Mucosa of rectum (tissue), 2 donors: ENCODE data around the gene GOLGA6L24.
A peak's percentile ranks its signal among the peaks of the same experiment; 100 is the strongest.
"Not testable (repeated sequence)": the region's sequence is repeated elsewhere in the genome, so short reads cannot be mapped to it uniquely, and the experiment has no call there.

Experiments
- H3K27ac ChIP-seq, 2 donors: one replicate each; pipeline ENCODE4 v1.7.0; 2013; ENCODE audit warnings: inconsistent platforms in 2 of 2, low read depth in 2 of 2, low read length in 2 of 2
- H3K27me3 ChIP-seq, 2 donors: one replicate each; pipeline ENCODE4 v1.7.0; 2013; ENCODE audit warnings: low read length in 2 of 2; ENCODE audit not compliant: control insufficient read depth in 2 of 2, insufficient read depth in 2 of 2
- H3K36me3 ChIP-seq, 2 donors: one replicate each; pipeline ENCODE4 v1.7.0; 2013; ENCODE audit warnings: low read length in 2 of 2; ENCODE audit not compliant: control insufficient read depth in 2 of 2, insufficient read depth in 2 of 2
- H3K4me1 ChIP-seq, 2 donors: one replicate each; pipeline ENCODE4 v1.7.0; 2013; ENCODE audit warnings: low read length in 2 of 2, mild to moderate bottlenecking in 1 of 2; ENCODE audit not compliant: control insufficient read depth in 2 of 2, insufficient read depth in 2 of 2
- H3K4me3 ChIP-seq, 2 donors: one replicate each; pipeline ENCODE4 v1.7.0; 2013; ENCODE audit warnings: low read length in 2 of 2
- H3K9ac ChIP-seq, 2 donors: one replicate each; pipeline ENCODE4 v1.7.0; 2013; ENCODE audit warnings: low read length in 2 of 2, low read depth in 1 of 2, mild to moderate bottlenecking in 1 of 2
- H3K9me3 ChIP-seq, 2 donors: one replicate each; pipeline ENCODE4 v1.7.0; 2013; ENCODE audit warnings: low read length in 2 of 2; ENCODE audit not compliant: control insufficient read depth in 2 of 2
- donor health status: healthy.
- donor health status: Normal muscosa, but diverticular disease.

Gene GOLGA6L24

DNA sequence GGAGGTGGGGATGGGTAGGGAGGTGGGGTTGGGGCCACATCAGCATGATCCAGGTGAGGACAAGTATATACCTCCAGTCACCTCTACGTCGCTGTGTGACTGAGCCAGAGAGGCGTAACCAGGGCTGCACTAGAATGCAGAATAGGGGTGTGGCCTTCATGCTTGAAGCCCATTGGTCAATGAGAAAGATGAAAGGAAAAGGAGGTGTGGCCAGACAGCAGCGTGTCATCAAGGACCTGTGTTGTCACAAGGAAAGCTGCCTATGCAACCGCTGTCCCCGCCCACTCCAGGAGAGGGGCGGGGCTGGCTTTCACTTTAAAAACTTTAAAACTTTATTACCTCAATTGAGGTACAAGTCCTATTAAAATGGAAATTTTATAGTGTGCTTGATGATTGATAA, at the start of gene GOLGA6L24:
Gene GOLGA6L24, minus strand, starts transcription at position 101 of the 400 bp plus-strand sequence. Its CDS starts 61 bp downstream, at position 40.
- not testable (repeated sequence) for H3K27ac ChIP-seq, H3K4me1 ChIP-seq, H3K4me3 ChIP-seq, H3K9ac ChIP-seq, H3K36me3 ChIP-seq, H3K27me3 ChIP-seq, H3K9me3 ChIP-seq

GRCh38 chr15:28402774-28403435, 45.0 kb upstream of the GOLGA6L24 start:
- H3K27ac ChIP-seq, H3K9ac ChIP-seq, H3K9me3 ChIP-seq, H3K36me3 ChIP-seq, H3K4me3 ChIP-seq, H3K4me1 ChIP-seq, H3K27me3 ChIP-seq: not testable (repeated sequence)

DNA sequence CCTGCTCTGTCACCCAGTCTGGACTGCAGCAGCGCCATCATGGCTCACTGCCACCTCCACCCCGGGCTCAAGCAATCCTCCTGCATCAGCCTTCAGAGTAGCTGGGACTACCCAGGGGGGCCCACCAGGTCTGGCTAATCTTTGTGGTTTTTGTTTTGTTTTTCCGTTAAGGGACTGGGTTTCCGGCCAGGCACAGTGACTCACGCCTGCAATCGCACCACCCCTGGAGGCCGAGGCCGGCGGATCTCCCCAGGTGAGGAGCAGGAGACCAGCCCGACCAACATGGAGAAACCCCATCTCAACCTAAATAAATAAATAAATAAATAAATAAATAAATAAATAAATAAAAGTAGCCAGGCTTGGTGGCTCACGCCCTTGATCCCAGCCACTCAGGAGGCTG, 38.1 kb upstream of the GOLGA6L24 start:
- not testable (repeated sequence) for H3K4me1 ChIP-seq, H3K27me3 ChIP-seq, H3K36me3 ChIP-seq, H3K27ac ChIP-seq, H3K9ac ChIP-seq, H3K4me3 ChIP-seq, H3K9me3 ChIP-seq

DNA sequence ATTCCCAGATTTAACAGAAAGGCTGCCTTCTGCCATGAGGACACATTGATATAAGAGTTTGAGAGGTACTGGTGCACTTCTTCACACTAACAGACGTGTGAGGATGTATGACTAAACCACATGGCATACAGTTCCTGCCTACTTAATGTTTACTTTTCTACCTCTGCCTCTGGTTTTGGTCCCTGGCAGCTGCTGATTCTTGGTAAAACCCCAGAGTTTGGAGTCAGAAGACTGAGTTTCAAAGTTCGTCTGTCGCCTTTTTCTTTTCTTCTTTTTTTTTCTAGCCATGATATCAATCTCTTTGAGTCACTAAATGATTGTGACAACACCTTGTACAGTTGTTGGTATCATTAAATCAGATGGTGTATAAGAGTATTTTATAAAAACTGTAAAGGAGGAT, 22.2 kb upstream of the GOLGA6L24 start:
- H3K9ac ChIP-seq, H3K36me3 ChIP-seq, H3K27ac ChIP-seq, H3K9me3 ChIP-seq, H3K4me1 ChIP-seq, H3K27me3 ChIP-seq, H3K4me3 ChIP-seq: not testable (repeated sequence)

GRCh38 chr15:28378364-28378763, 20.5 kb upstream of the GOLGA6L24 start, which contains the start of gene GOLGA8F:
Gene GOLGA8F, plus strand, starts transcription at chr15:28378664. Its CDS starts 98 bp downstream, at chr15:28378762.
- not testable (repeated sequence) for H3K36me3 ChIP-seq, H3K4me3 ChIP-seq, H3K27ac ChIP-seq, H3K4me1 ChIP-seq, H3K9ac ChIP-seq, H3K9me3 ChIP-seq, H3K27me3 ChIP-seq

- not testable (repeated sequence) for H3K27me3 ChIP-seq, H3K27ac ChIP-seq, H3K9me3 ChIP-seq, H3K36me3 ChIP-seq, H3K9ac ChIP-seq, H3K4me1 ChIP-seq, H3K4me3 ChIP-seq
These were observed 7.6 kb upstream of the GOLGA6L24 start for GRCh38 chr15:28365502-28365901.

GRCh38 chr15:28322129-28322588, 35.7 kb downstream of the GOLGA6L24 start, which contains the start of gene HERC2:
Gene HERC2, minus strand, starts transcription at chr15:28322179. Its CDS starts 746 bp downstream, at chr15:28321433.
- H3K4me1 ChIP-seq, H3K36me3 ChIP-seq, H3K27ac ChIP-seq, H3K27me3 ChIP-seq, H3K9ac ChIP-seq, H3K9me3 ChIP-seq: not testable (repeated sequence)
- H3K4me3 ChIP-seq, result peak within 1 kb of the TSS in 1 of 2 donors; percentile 60

GRCh38 chr15:28321358-28322078, 36.4 kb downstream of the GOLGA6L24 start:
- not testable (repeated sequence) for H3K27ac ChIP-seq, H3K36me3 ChIP-seq, H3K27me3 ChIP-seq, H3K4me1 ChIP-seq, H3K9me3 ChIP-seq, H3K9ac ChIP-seq
- H3K4me3 ChIP-seq, result peak overlapping the region in 1 of 2 donors; percentile 60

DNA sequence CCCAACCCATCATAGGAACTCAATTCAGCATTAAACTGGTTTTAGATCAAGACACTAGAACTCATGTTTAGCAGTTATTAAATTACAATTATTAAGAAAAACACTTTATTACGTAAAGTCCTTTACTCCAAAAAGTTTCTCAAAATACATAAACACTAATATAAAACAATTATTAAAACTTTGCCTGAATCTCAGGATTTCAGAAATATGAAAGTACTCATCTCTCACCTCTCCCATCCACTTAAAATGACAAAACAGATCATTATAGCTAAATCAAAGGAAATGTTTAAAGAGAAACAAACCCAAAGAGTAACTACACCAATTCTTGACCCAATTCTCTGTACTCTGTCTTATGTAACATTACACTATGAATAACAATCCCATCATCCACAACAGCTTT, 38.2 kb downstream of the GOLGA6L24 start:
- not testable (repeated sequence) for H3K27ac ChIP-seq, H3K9me3 ChIP-seq, H3K36me3 ChIP-seq, H3K9ac ChIP-seq, H3K4me1 ChIP-seq, H3K27me3 ChIP-seq, H3K4me3 ChIP-seq

DNA sequence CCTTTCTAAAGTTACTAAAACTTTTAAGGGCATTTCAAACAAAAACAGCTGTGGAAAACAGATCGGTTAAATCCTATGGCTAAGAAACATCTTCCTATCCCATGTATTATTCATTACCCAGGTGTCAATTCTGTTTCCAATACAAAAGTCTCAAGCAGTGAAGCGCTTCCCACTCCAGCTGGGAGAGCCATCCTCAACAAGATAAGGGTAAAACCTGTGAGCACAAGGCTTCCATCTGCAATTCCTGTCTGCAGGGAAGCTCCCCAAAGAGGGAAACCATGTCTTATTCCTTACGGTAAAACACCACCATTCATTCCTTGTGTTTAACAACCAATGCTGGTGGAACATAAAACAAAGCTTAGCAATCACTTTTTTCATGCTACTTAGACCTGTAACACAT, 39.1 kb downstream of the GOLGA6L24 start:
- not testable (repeated sequence) for H3K27me3 ChIP-seq

More for the DNA sequence above, 39.1 kb downstream of the GOLGA6L24 start:
- not testable (repeated sequence) for H3K36me3 ChIP-seq, H3K9ac ChIP-seq, H3K4me1 ChIP-seq, H3K27ac ChIP-seq, H3K4me3 ChIP-seq, H3K9me3 ChIP-seq
